Upper lobe of left lung (tissue), 6 donors: ENCODE data around the gene TCF25. TPM values are rescaled to one million over a fixed set of nuclear protein-coding genes. Genes with fewer than 3 reads are reported as not detected.

Source experiments
- ATAC-seq, 2 donors: fragments of 200-7000 bp; cut with Tn5 transposase; one replicate each; pipeline ENCODE4 v1.9.1; 2022; ENCODE audit warnings: mild to moderate bottlenecking in 2 of 2, moderate library complexity in 2 of 2; ENCODE audit not compliant: low FRiP score in 2 of 2
- DNase-seq, 2 donors: peaks; one replicate each; pipeline ENCODE4 v3.0.0-alpha.2; 2019 to 2020
- H3K27ac ChIP-seq, 4 donors: fragments of 200-600 bp; sonication (generic); one replicate each; pipeline ENCODE4 v1.5.1; 2016 to 2019
- H3K27me3 ChIP-seq, 4 donors: fragments of 200-600 bp; sonication (generic); one replicate each; pipeline ENCODE4 v1.5.1; 2017 to 2019
- H3K36me3 ChIP-seq, 4 donors: fragments of 200-600 bp; sonication (generic); one replicate each; pipeline ENCODE4 v1.5.1; 2016 to 2019
- H3K4me1 ChIP-seq, 4 donors: fragments of 200-600 bp; sonication (generic); one replicate each; pipeline ENCODE4 v1.5.1; 2018 to 2019
- H3K4me3 ChIP-seq, 4 donors: fragments of 200-600 bp; sonication (generic); one replicate each; pipeline ENCODE4 v1.5.1; 2017 to 2019; ENCODE audit warnings: mild to moderate bottlenecking in 2 of 4, moderate library complexity in 1 of 4
- H3K9me3 ChIP-seq, 4 donors: fragments of 200-600 bp; sonication (generic); one replicate each; pipeline ENCODE4 v1.5.1; 2018 to 2019
- CTCF ChIP-seq, 6 experiments: fragments of 450-650 bp in 4 of 6; fragments of 200-600 bp in 2 of 6; sonication (generic) in 2 of 6; IDR thresholded peaks; one replicate each; pipeline ENCODE4 v1.5.1; 2016 to 2019; ENCODE audit warnings: antibody characterized with exemption in 6 of 6
- EP300 ChIP-seq, 4 donors: sonication (generic); formaldehyde crosslinking; IDR thresholded peaks; one replicate each; pipeline ENCODE4 v1.5.1; 2017; ENCODE audit warnings: antibody characterized with exemption in 4 of 4, control low read depth in 2 of 4
- POLR2A ChIP-seq, 4 donors: fragments of 450-650 bp; IDR thresholded peaks; one replicate each; pipeline ENCODE4 v1.5.1; 2016 to 2017; ENCODE audit warnings: antibody characterized with exemption in 4 of 4, mild to moderate bottlenecking in 2 of 4
- POLR2AphosphoS5 ChIP-seq, 2 donors: sonication (generic); formaldehyde crosslinking; IDR thresholded peaks; one replicate each; pipeline ENCODE4 v1.5.1; 2017; ENCODE audit warnings: antibody characterized with exemption in 2 of 2
- WGBS, 2 donors: methylation state at CpG; one replicate each; pipeline ENCODE4 v1.1.5; 2017 to 2018; 5-methylcytosine and 5-hydroxymethylcytosine counted together
- total RNA-seq, 6 donors: library from RNA; depleted of rRNA in 4 of 6; stranded (reverse); fragments of >200 nt in 4 of 6; gene quantifications; one replicate each; pipeline versions ENCODE4 v1.1.0 to v1.2.1, GENCODE V29; 2016 to 2021
- donor health status: DM: no; HTN: no; CAD: no; lungs with moderate emphysema.
- donor health status: DM: no; HTN: yes; CAD: no; lungs with severe emphysema.

TCF25 gene
- total RNA-seq, 6 donors from 2014 or later: 132 to 1,060 (median 211) TPM

- DNase-seq: no peak
- no peak overlapping the region for H3K4me3 ChIP-seq
- no peak for TF ChIP-seq POLR2AphosphoS5 (IDR thresholded peaks at IDR 0.05)
- no peak for TF ChIP-seq EP300 (IDR thresholded peaks at IDR 0.05)
- TF ChIP-seq POLR2A (IDR thresholded peaks at IDR 0.05): no peak
- no peak for TF ChIP-seq CTCF (IDR thresholded peaks at IDR 0.05)
- peaks cover 22 to 83% (median 74%) of the 10 kb centered on the region in 4 donors for H3K36me3 ChIP-seq
- H3K27me3 ChIP-seq: no peaks in the 10 kb centered on the region
- ATAC-seq: no peak
- no peaks in the 10 kb centered on the region for H3K9me3 ChIP-seq
- no peak overlapping the region for H3K27ac ChIP-seq
- 88 to 92% methylated on average over 15 to 19 of the region's 19 CpGs for WGBS, 2 donors
- H3K4me1 ChIP-seq: no peaks in the 10 kb centered on the region
Measured at GRCh38 chr16:89903908-89904515, 30.6 kb downstream of the TCF25 start.

- Histone ChIP-seq H3K27me3 (no peaks in the 10 kb centered on the region), H3K27ac (no peak overlapping the region), H3K36me3 (peaks cover 16 to 80% (median 71%) of the 10 kb centered on the region in 4 donors), H3K9me3 (no peaks in the 10 kb centered on the region), H3K4me3 (no peak overlapping the region), H3K4me1 (peaks cover 0 to under 1% (median under 1%) of the 10 kb centered on the region in 4 donors)
- WGBS, 2 donors: 85 to 90% methylated on average over 14 to 31 of the region's 31 CpGs
- TF ChIP-seq POLR2AphosphoS5 (IDR thresholded peaks at IDR 0.05) (no peak), EP300 (IDR thresholded peaks at IDR 0.05) (no peak), POLR2A (IDR thresholded peaks at IDR 0.05) (no peak), CTCF (IDR thresholded peaks at IDR 0.05) (no peak)
- DNase-seq (no peak), ATAC-seq (no peak)
Measured at GRCh38 chr16:89904606-89905510, 31.5 kb downstream of the TCF25 start.

GRCh38 chr16:89905511-89906139, 32.2 kb downstream of the TCF25 start:
- Histone ChIP-seq H3K27me3 (no peaks in the 10 kb centered on the region), H3K4me1 (peaks cover 0 to 7% (median 4%) of the 10 kb centered on the region in 4 donors), H3K4me3 (no peak overlapping the region), H3K36me3 (peaks cover 13 to 80% (median 68%) of the 10 kb centered on the region in 4 donors), H3K27ac (no peak overlapping the region), H3K9me3 (no peaks in the 10 kb centered on the region)
- ATAC-seq (no peak), DNase-seq (no peak)
- no peak for TF ChIP-seq POLR2A (IDR thresholded peaks at IDR 0.05)
- TF ChIP-seq CTCF (IDR thresholded peaks at IDR 0.05): no peak
- no peak for TF ChIP-seq EP300 (IDR thresholded peaks at IDR 0.05)
- no peak for TF ChIP-seq POLR2AphosphoS5 (IDR thresholded peaks at IDR 0.05)
- WGBS, 2 donors: 97 to 100% methylated on average over 8 to 15 of the region's 23 CpGs

GRCh38 chr16:89906140-89907025, 33.0 kb downstream of the TCF25 start:
- Histone ChIP-seq H3K4me3 (no peak overlapping the region), H3K36me3 (peaks cover 12 to 81% (median 69%) of the 10 kb centered on the region in 4 donors), H3K27me3 (no peaks in the 10 kb centered on the region), H3K27ac (no peak overlapping the region), H3K9me3 (no peaks in the 10 kb centered on the region), H3K4me1 (peaks cover 0 to 7% (median 4%) of the 10 kb centered on the region in 4 donors)
- no peak for TF ChIP-seq EP300 (IDR thresholded peaks at IDR 0.05)
- no peak for TF ChIP-seq POLR2A (IDR thresholded peaks at IDR 0.05)
- TF ChIP-seq POLR2AphosphoS5 (IDR thresholded peaks at IDR 0.05): no peak
- TF ChIP-seq CTCF (IDR thresholded peaks at IDR 0.05): no peak
- 90 to 93% methylated on average over 11 to 40 of the region's 40 CpGs for WGBS, 2 donors
- DNase-seq (no peak), ATAC-seq (no peak)
